Measurements from ENCODE around the gene PROZ. TPM values are rescaled to one million over a fixed set of nuclear protein-coding genes. Genes with fewer than 3 reads are reported as not detected.

The PROZ gene
- polyA plus RNA-seq, 1 donor (not counting 4 experiments of a cell fraction or from before 2014, with no cell fraction given): not detected

GRCh38 chr13:113126265-113127150, 31.9 kb upstream of the PROZ start:
- TF ChIP-seq, protein P1, sequence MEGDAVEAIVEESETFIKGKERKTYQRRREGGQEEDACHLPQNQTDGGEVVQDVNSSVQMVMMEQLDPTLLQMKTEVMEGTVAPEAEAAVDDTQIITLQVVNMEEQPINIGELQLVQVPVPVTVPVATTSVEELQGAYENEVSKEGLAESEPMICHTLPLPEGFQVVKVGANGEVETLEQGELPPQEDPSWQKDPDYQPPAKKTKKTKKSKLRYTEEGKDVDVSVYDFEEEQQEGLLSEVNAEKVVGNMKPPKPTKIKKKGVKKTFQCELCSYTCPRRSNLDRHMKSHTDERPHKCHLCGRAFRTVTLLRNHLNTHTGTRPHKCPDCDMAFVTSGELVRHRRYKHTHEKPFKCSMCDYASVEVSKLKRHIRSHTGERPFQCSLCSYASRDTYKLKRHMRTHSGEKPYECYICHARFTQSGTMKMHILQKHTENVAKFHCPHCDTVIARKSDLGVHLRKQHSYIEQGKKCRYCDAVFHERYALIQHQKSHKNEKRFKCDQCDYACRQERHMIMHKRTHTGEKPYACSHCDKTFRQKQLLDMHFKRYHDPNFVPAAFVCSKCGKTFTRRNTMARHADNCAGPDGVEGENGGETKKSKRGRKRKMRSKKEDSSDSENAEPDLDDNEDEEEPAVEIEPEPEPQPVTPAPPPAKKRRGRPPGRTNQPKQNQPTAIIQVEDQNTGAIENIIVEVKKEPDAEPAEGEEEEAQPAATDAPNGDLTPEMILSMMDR (optimal IDR thresholded peaks at IDR 0.05 in 1 of 3, IDR thresholded peaks at IDR 0.05 in 1 of 3, conservative IDR thresholded peaks at IDR 0.05 in 1 of 3; ENCODE audit: extremely low read depth in 1 of 3, insufficient read depth in 2 of 3, low read length in 3 of 3): no peak
- no peak for TF ChIP-seq EZH2 (IDR thresholded peaks at IDR 0.05; ENCODE audit: low read length)
- Histone ChIP-seq H3K27ac (ENCODE audit: control insufficient read depth, insufficient read depth, low read length) (no peak overlapping the region), H3K9ac (ENCODE audit: control insufficient read depth, extremely low read depth, insufficient read depth, low read length) (no peak overlapping the region), H3K9me1 (ENCODE audit: control insufficient read depth, extremely low read depth, insufficient read depth, low read length) (no peaks in the 10 kb centered on the region), H3K4me2 (ENCODE audit: control insufficient read depth, extremely low read depth, insufficient read depth, low read depth, low read length) (no peak overlapping the region), H3K9me3 (ENCODE audit: control insufficient read depth, low read depth, low read length) (no peaks in the 10 kb centered on the region), H3K4me1 (ENCODE audit: control insufficient read depth, extremely low read depth, insufficient read depth, low read length) (no peaks in the 10 kb centered on the region), H3K79me2 (ENCODE audit: control insufficient read depth, insufficient read depth, low read length) (no peaks in the 10 kb centered on the region), H4K20me1 (ENCODE audit: control insufficient read depth, extremely low read depth, insufficient read depth, low read length) (no peaks in the 10 kb centered on the region), H3K36me3 (ENCODE audit: control insufficient read depth in 2 of 2, extremely low read depth in 1 of 2, insufficient read depth in 2 of 2, low read length in 2 of 2) (no peaks in the 10 kb centered on the region), H3K4me3 (ENCODE audit: control insufficient read depth in 2 of 3, extremely low read depth in 1 of 3, insufficient read depth in 2 of 3, low read depth in 1 of 3, low read length in 3 of 3) (no peak overlapping the region), H3K27me3 (ENCODE audit: control insufficient read depth, extremely low read depth, insufficient read depth, low read length) (peaks cover 2% of the 10 kb centered on the region), H2AFZ (ENCODE audit: control insufficient read depth, low read length) (no peak overlapping the region)
- dilution Hi-C loops (cut with MboI; ENCODE audit: extremely low pct_ligation_motif_present, low sequenced_read_pairs): no loop called here
- DNase-seq (ENCODE audit: low read depth, low spot score) (no peak), FAIRE-seq (no peak)

DNA sequence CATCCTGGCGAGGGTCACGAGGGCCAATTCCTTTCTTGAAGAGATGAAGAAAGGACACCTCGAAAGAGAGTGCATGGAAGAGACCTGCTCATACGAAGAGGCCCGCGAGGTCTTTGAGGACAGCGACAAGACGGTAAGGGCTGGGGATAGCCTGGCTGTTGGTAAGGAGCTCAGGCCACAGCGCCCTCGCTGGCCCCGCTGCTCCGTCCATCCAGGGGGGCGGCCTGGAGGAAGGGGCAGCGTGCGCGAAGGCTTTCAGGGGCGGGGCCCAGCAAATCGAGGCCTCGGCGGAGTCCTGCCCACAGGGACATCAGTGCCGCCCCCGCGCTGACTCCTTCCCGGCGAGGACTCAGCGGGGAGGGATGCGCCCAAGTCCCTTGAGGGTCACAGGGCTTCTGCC, 29.0 kb upstream of the PROZ start:
- Histone ChIP-seq H3K4me3 (ENCODE audit: control insufficient read depth in 2 of 3, extremely low read depth in 1 of 3, insufficient read depth in 2 of 3, low read depth in 1 of 3, low read length in 3 of 3) (no peak overlapping the region), H3K36me3 (ENCODE audit: control insufficient read depth in 2 of 2, extremely low read depth in 1 of 2, insufficient read depth in 2 of 2, low read length in 2 of 2) (no peaks in the 10 kb centered on the region), H3K79me2 (ENCODE audit: control insufficient read depth, insufficient read depth, low read length) (no peaks in the 10 kb centered on the region), H4K20me1 (ENCODE audit: control insufficient read depth, extremely low read depth, insufficient read depth, low read length) (no peaks in the 10 kb centered on the region), H3K4me2 (ENCODE audit: control insufficient read depth, extremely low read depth, insufficient read depth, low read depth, low read length) (no peak overlapping the region), H3K4me1 (ENCODE audit: control insufficient read depth, extremely low read depth, insufficient read depth, low read length) (no peaks in the 10 kb centered on the region), H2AFZ (ENCODE audit: control insufficient read depth, low read length) (no peak overlapping the region), H3K27me3 (ENCODE audit: control insufficient read depth, extremely low read depth, insufficient read depth, low read length) (peaks cover 2% of the 10 kb centered on the region), H3K9ac (ENCODE audit: control insufficient read depth, extremely low read depth, insufficient read depth, low read length) (no peak overlapping the region), H3K9me3 (ENCODE audit: control insufficient read depth, low read depth, low read length) (no peaks in the 10 kb centered on the region), H3K9me1 (ENCODE audit: control insufficient read depth, extremely low read depth, insufficient read depth, low read length) (no peaks in the 10 kb centered on the region), H3K27ac (ENCODE audit: control insufficient read depth, insufficient read depth, low read length) (no peak overlapping the region)
- DNase-seq (ENCODE audit: low read depth, low spot score) (no peak), FAIRE-seq (no peak)
- dilution Hi-C loops (cut with MboI; ENCODE audit: extremely low pct_ligation_motif_present, low sequenced_read_pairs): no loop called here
- TF ChIP-seq, protein P1 (optimal IDR thresholded peaks at IDR 0.05 in 1 of 3, IDR thresholded peaks at IDR 0.05 in 1 of 3, conservative IDR thresholded peaks at IDR 0.05 in 1 of 3; ENCODE audit: extremely low read depth in 1 of 3, insufficient read depth in 2 of 3, low read length in 3 of 3): no peak
- no peak for TF ChIP-seq EZH2 (IDR thresholded peaks at IDR 0.05; ENCODE audit: low read length)
